Activated naive CD8-positive, alpha-beta T cell treated with anti-CD3 and anti-CD28 coated beads, Interleukin-2, amount 50 U/mL, for 24 hours (primary cell): ENCODE results near the gene TAGAP.
"Not testable (repeated sequence)": the region's sequence is repeated elsewhere in the genome, so short reads cannot be mapped to it uniquely, and the experiment has no call there.

ENCODE experiments used
- ATAC-seq: fragments of 150-1000 bp; cut with Tn5 transposase; one replicate; pipeline ENCODE4 v1.10.0; 2021
- DNase-seq: peaks from one replicate; pipeline ENCODE4 v3.0.0; 2021
- H3K27ac Mint-ChIP-seq: one replicate; pipeline ENCODE4 v1.8.0; 2021; ENCODE audit warnings: mild to moderate bottlenecking, mixed read lengths
- H3K27me3 Mint-ChIP-seq: one replicate; pipeline ENCODE4 v1.8.0; 2021; ENCODE audit warnings: mixed read lengths
- H3K36me3 Mint-ChIP-seq: one replicate; pipeline ENCODE4 v1.8.0; 2021; ENCODE audit warnings: low read depth, mixed read lengths
- H3K4me1 Mint-ChIP-seq: one replicate; pipeline ENCODE4 v1.8.0; 2021; ENCODE audit warnings: mixed read lengths
- H3K4me3 Mint-ChIP-seq: one replicate; pipeline ENCODE4 v1.8.0; 2021; ENCODE audit warnings: mild to moderate bottlenecking, moderate library complexity, mixed read lengths
- H3K9me3 Mint-ChIP-seq: one replicate; pipeline ENCODE4 v1.8.0; 2021; ENCODE audit warnings: mixed read lengths

The TAGAP gene

GRCh38 chr6:159042826-159043181, 2.0 kb downstream of the TAGAP start:
- Mint-ChIP-seq H3K4me1 (peaks cover 79% of the 10 kb centered on the region), H3K9me3 (no peaks in the 10 kb centered on the region), H3K27me3 (no peaks in the 10 kb centered on the region), H3K36me3 (peaks cover 72% of the 10 kb centered on the region), H3K27ac (peak overlapping the region; percentile 95), H3K4me3 (peak overlapping the region; percentile 94)
- DNase-seq (no peak), ATAC-seq (no peak)

DNA sequence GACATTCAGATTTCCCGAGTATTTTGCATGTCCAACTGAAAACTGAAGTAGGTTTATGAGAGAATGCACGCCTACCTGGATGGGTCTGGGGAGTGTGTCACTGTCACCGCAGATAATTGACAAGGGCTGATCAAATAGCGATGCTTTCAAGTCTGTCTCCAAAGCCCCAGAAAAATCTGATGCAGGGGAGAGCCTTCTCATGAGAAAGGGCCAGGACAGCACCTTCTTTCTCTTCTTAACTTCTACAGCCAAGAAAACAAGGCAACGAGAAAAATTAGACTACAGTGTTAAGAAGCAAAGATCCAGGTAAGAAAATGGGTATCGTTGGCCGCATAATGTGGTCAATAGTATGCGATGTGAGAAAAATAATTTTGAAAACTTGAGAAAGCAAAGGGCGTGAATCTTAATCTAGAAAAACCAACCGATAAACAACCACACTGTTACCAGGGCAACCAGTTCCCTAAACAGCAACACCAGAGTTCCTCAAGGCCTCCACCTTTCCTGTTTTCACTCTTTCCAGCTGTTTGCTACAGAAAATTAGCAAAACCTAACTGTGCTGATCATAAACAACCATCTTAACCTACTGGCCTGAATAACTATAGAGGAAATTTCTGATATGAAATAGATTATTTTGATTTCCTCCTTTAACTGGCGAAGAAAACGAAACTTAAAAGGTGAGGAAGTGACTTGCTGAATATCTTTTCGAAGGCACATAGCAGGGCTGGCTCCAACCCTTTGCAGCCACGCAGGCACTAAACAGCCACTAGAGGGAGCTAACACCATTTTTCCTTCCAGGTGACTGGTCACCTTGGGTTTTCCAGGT, 2.6 kb downstream of the TAGAP start:
- Mint-ChIP-seq H3K4me3 (peak overlapping the region; percentile 94), H3K9me3 (no peaks in the 10 kb centered on the region), H3K36me3 (peaks cover 78% of the 10 kb centered on the region), H3K4me1 (peaks cover 79% of the 10 kb centered on the region), H3K27ac (peak overlapping the region; percentile 95), H3K27me3 (no peaks in the 10 kb centered on the region)
- DNase-seq (peak; percentile 63), ATAC-seq (no peak)

- H3K27me3 Mint-ChIP-seq, result no peaks in the 10 kb centered on the region
- H3K36me3 Mint-ChIP-seq, result peaks cover 86% of the 10 kb centered on the region
- H3K27ac Mint-ChIP-seq, result peak overlapping the region; percentile 95
- ATAC-seq, result no peak
- H3K9me3 Mint-ChIP-seq, result no peaks in the 10 kb centered on the region
- DNase-seq, result no peak
- H3K4me3 Mint-ChIP-seq, result peak overlapping the region; percentile 94
- peaks cover 80% of the 10 kb centered on the region for H3K4me1 Mint-ChIP-seq
Observed at GRCh38 chr6:159041181-159041580, 3.6 kb downstream of the TAGAP start.

- no peaks in the 10 kb centered on the region for H3K9me3 Mint-ChIP-seq
- no peak for ATAC-seq
- H3K27ac Mint-ChIP-seq, result peak overlapping the region; percentile 95
- no peak for DNase-seq
- H3K4me3 Mint-ChIP-seq, result peak overlapping the region; percentile 94
- peaks cover 79% of the 10 kb centered on the region for H3K4me1 Mint-ChIP-seq
- H3K36me3 Mint-ChIP-seq, result peaks cover 97% of the 10 kb centered on the region
- no peaks in the 10 kb centered on the region for H3K27me3 Mint-ChIP-seq
Observed at GRCh38 chr6:159039885-159040258, 4.9 kb downstream of the TAGAP start.

DNA sequence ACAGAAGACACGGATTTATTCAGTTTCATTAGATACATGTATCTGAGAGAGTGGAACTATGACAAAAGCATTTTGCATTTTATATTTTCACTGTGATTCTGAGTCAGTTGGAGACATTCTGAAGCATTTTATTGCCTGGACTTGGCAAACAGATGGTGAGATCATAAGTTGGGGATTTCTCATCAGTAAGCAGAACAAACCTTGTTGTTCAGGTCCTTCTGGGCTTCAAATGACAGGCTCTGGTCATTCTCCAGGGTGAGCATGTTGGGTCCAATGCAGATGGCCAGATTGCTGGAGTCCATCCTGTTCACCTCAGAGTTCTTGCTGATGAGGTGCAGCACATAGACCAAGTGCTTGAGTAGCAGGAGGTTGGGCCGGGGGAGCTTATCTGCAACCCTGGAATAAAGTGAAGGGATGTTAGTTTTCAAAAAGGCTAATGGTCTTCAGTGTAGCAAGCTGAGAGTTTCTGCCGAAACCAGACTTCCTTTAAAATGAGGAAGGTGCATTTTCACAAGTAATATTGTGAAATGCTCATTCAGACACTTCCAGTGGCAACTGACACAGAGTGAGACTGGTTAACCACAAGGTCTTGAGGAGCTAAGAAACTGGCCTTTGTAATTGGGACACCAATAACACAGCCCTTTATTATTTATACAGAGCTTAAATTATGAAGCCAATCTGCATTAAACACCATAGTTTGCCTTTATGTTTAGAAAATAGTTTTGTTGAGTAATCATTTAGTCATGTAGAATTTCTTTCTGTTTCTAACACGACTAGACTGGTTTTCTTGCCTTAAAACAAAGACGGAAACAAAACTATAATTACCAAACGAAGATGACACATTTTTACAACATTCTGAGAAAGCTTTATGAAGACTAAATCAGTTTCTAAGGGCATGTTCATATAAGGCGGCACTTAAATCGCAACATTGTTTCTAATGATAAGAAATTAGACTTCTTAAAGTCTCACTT, 5.6 kb downstream of the TAGAP start:
- peaks cover 79% of the 10 kb centered on the region for H3K4me1 Mint-ChIP-seq
- no peaks in the 10 kb centered on the region for H3K27me3 Mint-ChIP-seq
- ATAC-seq (peak; percentile 41), DNase-seq (no peak)
- H3K36me3 Mint-ChIP-seq, result peaks cover 94% of the 10 kb centered on the region
- peak overlapping the region; percentile 94 for H3K4me3 Mint-ChIP-seq
- peak overlapping the region; percentile 95 for H3K27ac Mint-ChIP-seq
- H3K9me3 Mint-ChIP-seq, result no peaks in the 10 kb centered on the region

GRCh38 chr6:159038318-159038717, 6.5 kb downstream of the TAGAP start:
- Mint-ChIP-seq H3K27ac (peak overlapping the region; percentile 95), H3K4me3 (peak overlapping the region; percentile 94), H3K4me1 (peaks cover 84% of the 10 kb centered on the region), H3K36me3 (peaks cover 85% of the 10 kb centered on the region)
- H3K27me3 Mint-ChIP-seq, ATAC-seq, DNase-seq, H3K9me3 Mint-ChIP-seq: not testable (repeated sequence)

DNA sequence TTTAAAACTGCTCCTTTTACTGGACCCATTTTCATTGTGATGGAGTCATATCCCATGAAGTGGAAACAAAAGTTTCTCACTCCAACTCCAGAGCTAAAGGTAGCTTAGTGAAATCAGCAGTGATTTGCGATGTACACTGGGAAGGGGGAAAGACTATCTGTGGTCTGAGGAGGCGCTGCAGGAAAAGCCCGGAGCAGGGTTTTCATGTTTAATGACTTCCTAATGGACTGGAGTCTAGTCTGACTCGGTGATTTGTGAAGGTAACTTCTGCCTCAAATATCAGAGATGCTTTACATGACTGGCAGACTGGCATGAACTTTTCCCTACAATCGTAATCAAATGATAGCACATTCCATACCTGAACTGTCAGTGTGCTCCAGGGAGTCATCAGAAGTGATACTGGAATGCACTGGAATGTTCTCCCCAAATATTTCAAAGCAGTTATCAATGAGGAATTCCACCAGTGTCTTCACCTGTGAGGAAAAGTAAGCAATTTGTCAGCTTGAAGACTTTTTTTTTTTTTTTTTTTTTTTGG, 7.0 kb downstream of the TAGAP start:
- Mint-ChIP-seq H3K27ac (peak overlapping the region; percentile 95), H3K9me3 (no peaks in the 10 kb centered on the region), H3K4me1 (peaks cover 82% of the 10 kb centered on the region), H3K27me3 (no peaks in the 10 kb centered on the region), H3K36me3 (peaks cover 83% of the 10 kb centered on the region), H3K4me3 (peak overlapping the region; percentile 94)
- no peak for ATAC-seq
- no peak for DNase-seq

DNA sequence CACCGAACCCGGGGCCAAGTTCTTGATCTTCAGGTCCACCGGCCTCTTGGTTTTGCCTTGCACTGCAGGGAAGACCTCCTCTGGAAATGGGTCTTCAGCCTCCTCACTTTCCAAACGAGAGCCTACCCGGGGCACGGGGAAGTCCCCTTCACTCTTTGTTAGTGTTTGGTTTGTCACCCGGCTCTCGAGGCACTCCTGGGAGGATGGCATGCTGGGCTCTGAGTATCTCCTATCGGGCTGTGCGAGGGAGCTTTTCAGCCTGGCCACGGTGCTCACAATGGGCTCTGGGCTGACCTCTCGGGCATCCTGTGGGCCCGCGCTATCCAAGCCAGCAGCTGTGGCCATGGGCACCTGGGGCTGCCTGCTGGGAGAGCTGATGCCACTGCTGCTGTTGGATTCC, 8.1 kb downstream of the TAGAP start:
- H3K9me3 Mint-ChIP-seq, result no peaks in the 10 kb centered on the region
- peaks cover 71% of the 10 kb centered on the region for H3K36me3 Mint-ChIP-seq
- H3K27me3 Mint-ChIP-seq, result no peaks in the 10 kb centered on the region
- ATAC-seq, result peak; percentile 23
- DNase-seq, result no peak
- peak overlapping the region; percentile 79 for H3K27ac Mint-ChIP-seq
- peak overlapping the region; percentile 50 for H3K4me3 Mint-ChIP-seq
- H3K4me1 Mint-ChIP-seq, result peaks cover 73% of the 10 kb centered on the region

DNA sequence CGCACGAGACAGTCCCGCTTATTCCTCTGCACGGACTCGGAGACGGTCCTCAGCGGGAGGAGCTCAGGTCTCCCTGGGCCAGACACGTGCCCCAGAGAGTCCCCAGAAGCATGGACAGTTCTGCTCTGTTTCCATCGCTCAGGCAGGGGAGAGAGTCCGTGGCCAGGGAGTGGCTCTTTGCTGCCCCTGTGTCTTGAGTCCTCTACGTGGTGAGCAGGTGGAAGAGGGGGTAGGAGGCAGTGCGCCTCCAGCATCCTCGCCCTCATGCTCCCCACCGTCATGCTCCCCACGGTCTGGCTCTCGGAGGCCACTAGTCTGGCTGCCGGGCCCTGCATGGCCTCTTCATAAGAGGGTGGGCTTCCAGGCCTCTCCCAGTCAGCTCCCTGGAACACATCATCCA, 8.9 kb downstream of the TAGAP start:
- Mint-ChIP-seq H3K4me3 (peak overlapping the region; percentile 8), H3K36me3 (peaks cover 63% of the 10 kb centered on the region), H3K27me3 (no peaks in the 10 kb centered on the region), H3K4me1 (peaks cover 65% of the 10 kb centered on the region), H3K9me3 (no peaks in the 10 kb centered on the region), H3K27ac (peak overlapping the region; percentile 41)
- DNase-seq (no peak), ATAC-seq (no peak)

- Mint-ChIP-seq H3K4me1 (peaks cover 41% of the 10 kb centered on the region), H3K4me3 (no peak overlapping the region), H3K36me3 (peaks cover 38% of the 10 kb centered on the region), H3K9me3 (no peaks in the 10 kb centered on the region), H3K27ac (peak overlapping the region; percentile 61), H3K27me3 (no peaks in the 10 kb centered on the region)
- ATAC-seq (peak; percentile 26), DNase-seq (no peak)
Observed at GRCh38 chr6:159033160-159034049, 11.4 kb downstream of the TAGAP start.

- Mint-ChIP-seq H3K4me3 (no peak overlapping the region), H3K27me3 (no peaks in the 10 kb centered on the region), H3K36me3 (peaks cover 24% of the 10 kb centered on the region), H3K9me3 (no peaks in the 10 kb centered on the region), H3K27ac (no peak overlapping the region), H3K4me1 (peaks cover 28% of the 10 kb centered on the region)
- DNase-seq, result no peak
- no peak for ATAC-seq
Observed at GRCh38 chr6:159031846-159032245, 12.9 kb downstream of the TAGAP start.

- H3K27ac Mint-ChIP-seq, result no peak overlapping the region
- H3K4me1 Mint-ChIP-seq, result peaks cover 13% of the 10 kb centered on the region
- peaks cover 17% of the 10 kb centered on the region for H3K36me3 Mint-ChIP-seq
- no peak overlapping the region for H3K4me3 Mint-ChIP-seq
- H3K27me3 Mint-ChIP-seq, result no peaks in the 10 kb centered on the region
- peaks cover 9% of the 10 kb centered on the region for H3K9me3 Mint-ChIP-seq
- ATAC-seq, result no peak
- DNase-seq, result no peak
Observed at GRCh38 chr6:159030168-159030567, 14.6 kb downstream of the TAGAP start.

- Mint-ChIP-seq H3K36me3 (peaks cover 41% of the 10 kb centered on the region), H3K4me1 (peaks cover 26% of the 10 kb centered on the region), H3K9me3 (peaks cover 36% of the 10 kb centered on the region)
- H3K27me3 Mint-ChIP-seq, H3K27ac Mint-ChIP-seq, DNase-seq, ATAC-seq, H3K4me3 Mint-ChIP-seq: not testable (repeated sequence)
Observed at GRCh38 chr6:159025224-159025623, 19.6 kb downstream of the TAGAP start.

DNA sequence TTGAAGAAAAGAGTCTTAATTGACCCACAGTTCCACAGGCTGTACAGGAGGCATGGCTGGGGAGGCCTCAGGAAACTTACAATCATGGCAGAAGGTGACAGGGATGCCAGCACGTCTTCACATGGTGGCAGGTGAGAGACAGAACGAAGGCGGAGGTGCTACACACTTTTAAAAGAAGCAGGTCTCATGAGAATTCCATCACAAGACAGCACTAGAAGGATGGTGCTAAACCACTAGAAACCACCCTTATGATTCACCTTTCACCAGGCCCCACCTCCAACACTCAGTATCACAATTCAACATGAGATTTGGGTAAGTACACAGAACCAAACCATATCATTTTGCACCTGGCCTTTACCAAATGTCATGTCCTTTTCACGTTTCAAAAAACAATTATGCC, 20.9 kb downstream of the TAGAP start:
- ATAC-seq (peak; percentile 99), DNase-seq (no peak)
- no peaks in the 10 kb centered on the region for H3K27me3 Mint-ChIP-seq
- H3K9me3 Mint-ChIP-seq, result peaks cover 36% of the 10 kb centered on the region
- H3K36me3 Mint-ChIP-seq, result peaks cover 45% of the 10 kb centered on the region
- H3K4me3 Mint-ChIP-seq, result no peak overlapping the region
- H3K4me1 Mint-ChIP-seq, result peaks cover 36% of the 10 kb centered on the region
- peak overlapping the region; percentile 69 for H3K27ac Mint-ChIP-seq
